AML-193 (cell line): ENCODE data around the gene HES5.

Source experiments
- DNase-seq, 2 experiments: peaks; one replicate each; lab custom pipeline; 2025; lab: John Stamatoyannopoulos, UW

Gene HES5

GRCh38 chr1:2499986-2500596 is 30.0 kb downstream of the HES5 start:
- no peak for DNase-seq

GRCh38 chr1:2499260-2499659 is 30.8 kb downstream of the HES5 start:
- no peak for DNase-seq

GRCh38 chr1:2498648-2499047 is 31.4 kb downstream of the HES5 start:
- no peak for DNase-seq

GRCh38 chr1:2497891-2498290 is 32.2 kb downstream of the HES5 start:
- DNase-seq: no peak

GRCh38 chr1:2496746-2497145 is 33.3 kb downstream of the HES5 start:
- DNase-seq: no peak

- no peak for DNase-seq
Measured at GRCh38 chr1:2496087-2496622, 33.9 kb downstream of the HES5 start.

GRCh38 chr1:2495546-2495945 is 34.5 kb downstream of the HES5 start:
- no peak for DNase-seq

- no peak for DNase-seq
Measured at GRCh38 chr1:2495026-2495425, 35.0 kb downstream of the HES5 start.

GRCh38 chr1:2494323-2494693 is 35.8 kb downstream of the HES5 start:
- DNase-seq: no peak

- DNase-seq: no peak
Measured at GRCh38 chr1:2493691-2494322, 36.3 kb downstream of the HES5 start.

GRCh38 chr1:2493218-2493617 is 36.8 kb downstream of the HES5 start:
- no peak for DNase-seq

- DNase-seq: no peak
Measured at GRCh38 chr1:2492091-2492490, 38.0 kb downstream of the HES5 start.

GRCh38 chr1:2489615-2490014 is 40.4 kb downstream of the HES5 start:
- DNase-seq: no peak

- no peak for DNase-seq
Measured at GRCh38 chr1:2488688-2489087, 41.4 kb downstream of the HES5 start.

GRCh38 chr1:2486558-2486957 is 43.5 kb downstream of the HES5 start:
- no peak for DNase-seq

- no peak for DNase-seq
Measured at GRCh38 chr1:2486041-2486440, 44.0 kb downstream of the HES5 start.

GRCh38 chr1:2483970-2484369 is 46.1 kb downstream of the HES5 start:
- no peak for DNase-seq

GRCh38 chr1:2483026-2483425 is 47.0 kb downstream of the HES5 start:
- no peak for DNase-seq

GRCh38 chr1:2482588-2482987 is 47.5 kb downstream of the HES5 start:
- no peak for DNase-seq

- DNase-seq: no peak
Measured at GRCh38 chr1:2481885-2482284, 48.2 kb downstream of the HES5 start.

GRCh38 chr1:2480986-2481364 is 49.1 kb downstream of the HES5 start:
- DNase-seq: no peak

GRCh38 chr1:2480236-2480985 is 49.7 kb downstream of the HES5 start:
- no peak for DNase-seq

- DNase-seq: no peak
Measured at GRCh38 chr1:2479618-2480017, 50.4 kb downstream of the HES5 start.
